ENCODE measurements around the gene TFPI2.
"Not testable (repeated sequence)": the region's sequence is repeated elsewhere in the genome, so short reads cannot be mapped to it uniquely, and the experiment has no call there.

Gene TFPI2

GRCh38 chr7:93890464-93891068 lies at the start of gene TFPI2:
TSS of gene TFPI2 (minus strand) at chr7:93890753. CDS start at chr7:93890678, 75 bp downstream.
- peak; percentile 72 for DNase-seq

GRCh38 chr7:93938293-93938692 lies 47.7 kb upstream of the TFPI2 start:
- no peak for DNase-seq

DNA sequence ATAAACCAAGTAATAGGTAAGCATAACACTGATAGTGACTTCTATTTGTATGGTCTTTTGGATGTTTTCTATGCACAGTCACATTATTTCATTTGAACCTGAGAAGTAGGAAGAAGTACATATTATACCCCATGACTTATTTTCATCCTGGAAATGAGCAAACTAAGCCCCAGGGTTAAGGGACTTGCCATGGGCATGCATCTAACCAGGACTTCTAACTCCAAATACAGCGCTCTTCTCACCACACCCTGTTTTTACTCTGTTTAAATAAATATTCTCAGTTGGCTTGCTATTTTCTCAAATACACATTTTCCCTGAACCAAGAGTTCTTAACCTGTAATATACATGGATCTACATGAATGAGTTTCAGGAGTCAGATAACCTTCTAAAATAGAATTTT lies 47.3 kb upstream of the TFPI2 start:
- no peak for DNase-seq

- DNase-seq: no peak
Measured at GRCh38 chr7:93935102-93935501, 44.5 kb upstream of the TFPI2 start.

DNA sequence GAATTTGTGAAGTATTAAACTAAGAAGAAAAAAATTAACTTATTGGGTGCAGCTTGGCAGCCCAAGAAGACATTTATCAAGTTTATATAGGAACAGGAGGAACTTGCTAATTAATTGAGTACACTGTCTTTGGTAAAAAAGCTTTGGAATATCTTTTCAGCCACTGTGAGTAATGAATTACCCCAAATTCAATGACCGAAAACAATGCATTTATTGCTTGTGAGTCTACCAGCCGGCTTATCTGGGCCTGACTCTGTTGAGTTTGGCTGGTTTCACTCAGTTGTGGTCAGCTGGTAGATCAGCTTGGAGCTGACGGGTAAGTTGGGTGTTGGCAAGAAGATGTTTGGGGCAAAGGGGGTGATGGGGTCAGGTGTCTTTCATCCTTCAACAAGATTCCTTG lies 42.6 kb upstream of the TFPI2 start:
- DNase-seq: no peak

GRCh38 chr7:93931655-93932054 lies 41.1 kb upstream of the TFPI2 start:
- DNase-seq: no peak

DNA sequence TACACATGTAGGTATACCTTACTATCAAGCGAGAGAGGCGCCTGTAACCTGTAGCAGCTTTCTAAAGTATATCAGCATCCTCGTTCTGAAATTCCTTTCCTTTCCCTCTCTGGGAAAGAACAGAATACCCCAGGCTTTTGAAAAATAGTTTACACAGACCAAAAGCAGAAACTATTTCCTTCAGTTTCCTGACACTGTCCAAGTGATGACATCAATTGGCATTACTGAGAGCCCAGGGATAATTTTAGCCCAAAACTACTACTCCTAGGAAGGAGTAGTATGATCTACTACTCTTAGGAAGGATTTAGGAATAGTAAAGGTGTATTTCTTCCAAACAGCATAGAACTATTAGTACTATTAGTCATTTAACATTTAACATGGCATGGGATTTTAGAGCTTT lies 37.0 kb upstream of the TFPI2 start:
- DNase-seq: no peak

- no peak for DNase-seq
Measured at GRCh38 chr7:93926800-93927199, 36.2 kb upstream of the TFPI2 start.

DNA sequence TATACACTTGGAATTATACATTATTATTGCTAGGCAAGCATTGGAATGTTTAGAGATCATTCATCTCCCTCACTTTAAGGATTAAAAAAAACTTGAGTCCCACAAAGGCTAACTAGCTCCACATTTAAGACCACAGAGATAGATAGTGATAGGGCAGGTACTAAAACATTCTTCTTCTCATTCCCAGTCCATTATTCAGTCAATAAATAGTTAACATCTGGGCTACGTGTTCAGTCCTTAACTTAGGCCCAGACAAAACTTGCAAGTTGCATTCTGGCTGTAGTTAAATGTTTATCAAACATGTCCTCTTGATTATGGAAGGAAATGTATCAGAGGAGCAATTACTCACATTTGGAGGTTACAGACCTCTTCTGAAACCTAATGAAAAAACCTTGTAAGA lies 33.4 kb upstream of the TFPI2 start:
- no peak for DNase-seq

DNA sequence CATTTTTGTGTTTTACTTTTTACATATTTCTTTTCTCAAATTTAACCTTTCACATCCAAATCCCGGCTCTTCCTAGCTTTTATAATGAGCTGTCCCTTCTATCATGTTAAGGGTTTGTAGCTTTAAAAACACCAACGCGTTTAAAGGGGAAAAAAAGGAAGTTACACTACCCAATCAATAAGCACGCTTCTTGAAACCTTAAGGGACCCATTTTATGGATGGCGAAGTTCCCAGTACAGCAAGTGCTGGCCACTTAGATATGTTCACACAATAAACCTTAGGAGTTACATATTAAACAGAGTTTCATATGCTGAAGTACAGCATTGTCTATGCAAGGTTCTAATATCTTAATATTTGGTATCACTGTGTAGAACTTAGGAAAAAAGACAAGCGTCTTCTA lies 32.7 kb upstream of the TFPI2 start:
- no peak for DNase-seq

DNA sequence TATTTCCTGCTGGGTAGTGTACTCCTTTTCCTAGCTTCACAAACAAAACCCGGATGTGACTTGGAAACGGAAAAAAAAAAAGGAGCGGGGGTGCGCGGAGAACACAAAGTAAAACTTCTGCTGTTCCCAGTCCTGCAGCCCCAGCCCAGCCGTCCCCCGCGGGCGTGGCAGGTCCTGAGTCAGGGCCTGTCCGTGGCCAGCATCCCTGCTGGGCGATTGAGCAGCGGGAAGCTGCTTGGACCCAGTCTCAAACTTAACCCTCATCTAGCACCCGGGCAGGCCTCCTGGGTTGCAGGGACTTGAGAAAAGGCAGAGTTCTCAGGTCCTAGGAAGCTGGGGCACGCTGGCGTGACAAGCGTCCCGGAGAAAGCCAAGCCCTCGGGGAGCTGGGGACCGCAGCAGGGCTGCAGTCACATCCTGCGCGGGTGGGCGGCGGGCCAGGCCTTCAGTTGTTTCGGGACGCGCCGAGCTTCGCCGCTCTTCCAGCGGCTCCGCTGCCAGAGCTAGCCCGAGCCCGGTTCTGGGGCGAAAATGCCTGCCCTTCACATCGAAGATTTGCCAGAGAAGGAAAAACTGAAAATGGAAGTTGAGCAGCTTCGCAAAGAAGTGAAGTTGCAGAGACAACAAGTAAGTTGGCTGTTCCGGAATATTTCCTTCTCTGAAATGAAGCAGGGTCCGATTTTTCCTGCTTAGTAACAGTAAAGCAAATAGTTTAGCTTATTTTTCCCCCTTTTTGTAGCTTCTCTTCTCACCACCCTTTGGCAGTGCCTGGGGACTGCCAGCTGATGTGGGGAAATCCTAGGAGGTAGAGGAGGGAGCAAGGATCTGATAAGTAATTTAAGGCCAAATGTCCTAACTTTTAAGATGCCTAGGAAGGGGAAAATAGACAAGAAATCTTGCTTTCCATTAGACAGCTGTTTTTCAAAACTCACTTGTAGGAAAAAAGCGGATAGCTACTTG lies 31.3 kb upstream of the TFPI2 start, which contains the start of gene GNG11:
Gene GNG11 (plus strand): TSS at position 129 of the 960 bp plus-strand sequence. CDS start 403 bp downstream, at position 532.
- DNase-seq: peak; percentile 88

DNA sequence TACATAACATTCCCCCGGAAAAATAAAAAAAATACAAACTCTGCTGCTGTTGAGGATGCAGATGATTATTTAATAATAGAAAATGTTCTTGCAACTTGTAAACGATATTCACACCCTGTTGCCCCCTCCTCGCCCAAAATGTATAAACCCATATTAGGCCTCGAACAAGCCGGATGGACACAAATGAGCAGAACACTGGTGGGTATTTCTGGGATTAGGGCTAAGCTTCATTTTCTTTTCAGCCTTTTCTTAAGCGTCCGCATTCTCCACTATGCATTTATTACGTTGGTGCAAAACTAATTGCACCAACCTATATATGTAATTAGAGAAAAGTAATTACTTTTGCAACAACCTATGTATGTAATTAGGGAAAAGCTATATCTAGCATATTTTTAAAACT lies 30.6 kb upstream of the TFPI2 start:
- no peak for DNase-seq

GRCh38 chr7:93920496-93921182 lies 30.1 kb upstream of the TFPI2 start:
- DNase-seq: peak; percentile 35

GRCh38 chr7:93916315-93916714 lies 25.8 kb upstream of the TFPI2 start:
- not testable (repeated sequence) for DNase-seq

- DNase-seq: not testable (repeated sequence)
Measured at GRCh38 chr7:93915888-93916287, 25.3 kb upstream of the TFPI2 start.

DNA sequence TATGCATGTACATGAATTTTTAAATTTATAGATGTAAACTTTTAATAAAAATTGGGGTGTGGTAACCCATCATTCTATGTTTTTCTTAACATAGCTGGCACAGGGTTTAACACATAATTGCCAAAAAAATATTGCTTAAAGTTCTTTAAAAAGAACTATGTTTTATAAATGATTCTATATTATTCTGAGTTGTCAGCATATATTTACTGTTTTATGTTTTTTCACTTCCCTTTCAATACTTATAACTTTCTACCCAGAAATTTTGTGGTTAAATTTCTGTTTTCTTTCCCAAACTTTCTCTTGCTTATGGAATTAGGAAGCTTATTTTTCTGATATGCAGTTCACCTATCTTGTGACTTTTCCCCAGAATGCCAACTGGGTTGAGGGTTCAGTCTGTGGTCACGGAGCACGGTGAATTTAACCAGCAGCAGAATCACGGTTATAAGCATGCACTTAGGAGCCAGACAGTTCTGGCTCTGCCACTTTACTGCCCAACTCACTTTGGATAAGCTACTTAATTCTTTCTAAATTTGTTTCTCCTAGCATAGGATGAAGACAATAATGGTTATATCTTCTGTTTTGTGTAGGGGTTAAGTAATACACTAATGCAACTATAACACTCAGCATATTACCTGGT lies 24.8 kb upstream of the TFPI2 start:
- DNase-seq: not testable (repeated sequence)

- no peak for DNase-seq
Measured at GRCh38 chr7:93914581-93915066, 24.1 kb upstream of the TFPI2 start.

DNA sequence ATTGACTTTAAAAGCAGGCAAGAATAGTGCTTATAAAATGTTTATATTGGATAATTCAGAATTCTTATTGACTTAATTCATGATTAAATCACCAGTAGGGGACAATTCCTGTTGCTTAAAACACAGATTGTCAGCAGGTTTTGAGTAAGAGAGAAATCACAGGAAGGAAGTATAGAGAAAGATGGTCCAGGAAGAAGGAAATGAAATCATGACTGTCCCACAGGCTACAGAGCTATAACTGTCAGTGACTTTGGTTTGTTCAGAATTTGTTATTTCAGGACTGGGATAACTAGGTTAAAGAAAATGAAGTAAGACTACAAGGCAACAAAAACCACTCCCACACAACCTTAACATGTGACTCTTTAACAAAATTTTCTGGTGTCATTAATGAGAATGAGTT lies 22.6 kb upstream of the TFPI2 start:
- DNase-seq: no peak

GRCh38 chr7:93911661-93912060 lies 21.1 kb upstream of the TFPI2 start:
- not testable (repeated sequence) for DNase-seq

- not testable (repeated sequence) for DNase-seq
Measured at GRCh38 chr7:93911242-93911641, 20.7 kb upstream of the TFPI2 start.

- no peak for DNase-seq
Measured at GRCh38 chr7:93910076-93910994, 19.8 kb upstream of the TFPI2 start.

- DNase-seq: no peak
Measured at GRCh38 chr7:93906267-93906666, 15.7 kb upstream of the TFPI2 start, which contains the start of gene GNGT1. TSS of gene GNGT1 (plus strand) at chr7:93906567. CDS start at chr7:93906747, 180 bp downstream.
